Subcutaneous adipose tissue (tissue), 4 donors: Measurements from ENCODE around the gene ZNF503. TPM values are rescaled to one million over a fixed set of nuclear protein-coding genes. Genes with fewer than 3 reads are reported as not detected.

Experiments used
- total RNA-seq, 4 donors: library from RNA; depleted of rRNA; stranded (reverse); fragments of >200 nt; gene quantifications; one replicate each; pipeline ENCODE4 v1.1.0, GENCODE V29; 2016
- TF ChIP-seq, protein P1 (sequence below): fragments of 450-650 bp; IDR thresholded peaks from one replicate; pipeline ENCODE4 v1.5.1; 2016; ENCODE audit warnings: low read depth, mild to moderate bottlenecking, control low read depth, antibody characterized with exemption, moderate library complexity

The ZNF503 gene
- total RNA-seq, 4 donors from 2014 or later: 4.1 to 9.2 (median 7.1) TPM

DNA sequence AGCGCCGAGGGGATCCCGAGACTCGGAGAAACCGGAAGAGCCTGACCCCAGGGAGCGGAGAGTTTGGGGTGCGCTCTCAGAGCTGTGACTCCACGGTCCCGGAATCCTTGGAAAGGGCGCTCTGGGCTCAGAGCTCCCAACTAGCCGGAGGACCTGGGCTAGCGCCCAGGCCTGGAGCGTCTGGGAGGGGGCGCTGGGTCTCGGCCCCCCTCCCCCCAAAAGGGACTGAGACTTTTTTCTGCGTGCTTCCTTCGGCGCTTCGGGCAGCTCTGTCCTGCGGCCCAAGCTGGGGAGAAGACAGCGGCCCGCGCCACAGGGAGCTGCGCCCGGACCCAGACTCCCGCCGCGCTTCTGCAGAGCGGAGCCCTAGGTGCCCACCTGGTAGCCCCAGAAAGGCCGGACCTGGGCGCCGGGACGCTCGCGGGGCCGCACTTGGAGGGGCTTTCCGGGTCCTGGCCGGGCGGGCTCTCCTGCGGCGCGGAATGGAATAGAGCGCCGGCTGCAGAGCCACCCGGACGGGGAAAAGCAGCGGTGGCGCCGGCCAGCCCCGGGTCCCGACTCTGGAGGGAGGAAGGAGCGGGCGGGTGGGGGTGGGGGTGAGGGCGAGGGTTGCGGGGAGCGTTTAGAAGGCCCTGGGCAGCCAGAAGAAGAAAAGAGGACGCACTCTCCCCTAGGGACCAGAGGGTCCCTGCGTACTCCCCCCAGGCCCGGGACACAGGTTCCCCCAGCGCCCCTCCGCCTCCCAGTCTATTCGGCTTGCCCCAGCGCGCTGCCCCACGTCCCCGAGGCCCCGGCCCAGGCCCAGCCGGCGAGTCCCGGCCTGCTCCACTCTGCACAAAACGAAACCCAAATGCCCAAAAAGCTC, 4.7 kb downstream of the ZNF503 start:
- TF ChIP-seq, protein P1, sequence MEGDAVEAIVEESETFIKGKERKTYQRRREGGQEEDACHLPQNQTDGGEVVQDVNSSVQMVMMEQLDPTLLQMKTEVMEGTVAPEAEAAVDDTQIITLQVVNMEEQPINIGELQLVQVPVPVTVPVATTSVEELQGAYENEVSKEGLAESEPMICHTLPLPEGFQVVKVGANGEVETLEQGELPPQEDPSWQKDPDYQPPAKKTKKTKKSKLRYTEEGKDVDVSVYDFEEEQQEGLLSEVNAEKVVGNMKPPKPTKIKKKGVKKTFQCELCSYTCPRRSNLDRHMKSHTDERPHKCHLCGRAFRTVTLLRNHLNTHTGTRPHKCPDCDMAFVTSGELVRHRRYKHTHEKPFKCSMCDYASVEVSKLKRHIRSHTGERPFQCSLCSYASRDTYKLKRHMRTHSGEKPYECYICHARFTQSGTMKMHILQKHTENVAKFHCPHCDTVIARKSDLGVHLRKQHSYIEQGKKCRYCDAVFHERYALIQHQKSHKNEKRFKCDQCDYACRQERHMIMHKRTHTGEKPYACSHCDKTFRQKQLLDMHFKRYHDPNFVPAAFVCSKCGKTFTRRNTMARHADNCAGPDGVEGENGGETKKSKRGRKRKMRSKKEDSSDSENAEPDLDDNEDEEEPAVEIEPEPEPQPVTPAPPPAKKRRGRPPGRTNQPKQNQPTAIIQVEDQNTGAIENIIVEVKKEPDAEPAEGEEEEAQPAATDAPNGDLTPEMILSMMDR: no peak

GRCh38 chr10:75395932-75396630, 5.5 kb downstream of the ZNF503 start:
- TF ChIP-seq, protein P1: no peak

- TF ChIP-seq, protein P1: no peak
These were observed 6.3 kb downstream of the ZNF503 start for GRCh38 chr10:75395066-75395931.

- TF ChIP-seq, protein P1: no peak
These were observed 7.3 kb downstream of the ZNF503 start for GRCh38 chr10:75394221-75394620.

GRCh38 chr10:75392744-75393143, 8.8 kb downstream of the ZNF503 start:
- TF ChIP-seq, protein P1: no peak

DNA sequence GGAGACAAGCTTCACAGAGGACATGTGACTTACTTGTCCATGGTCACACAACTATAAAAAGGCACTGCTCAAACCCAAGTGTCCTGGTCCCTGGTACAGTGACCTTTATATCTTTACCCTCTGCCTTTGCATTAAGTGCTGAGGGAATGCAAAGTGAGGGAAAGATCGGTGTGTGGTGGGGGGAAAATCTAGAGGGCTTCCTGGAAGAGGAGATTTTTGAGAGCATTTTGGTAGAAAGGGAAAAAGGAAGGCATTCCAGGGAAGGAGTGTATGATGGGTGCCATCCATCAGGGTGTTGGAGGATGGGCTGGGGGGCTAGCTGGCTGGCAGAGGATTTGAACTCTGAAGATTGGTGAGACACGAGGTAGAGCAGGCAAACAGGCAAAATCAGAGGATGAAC, 9.3 kb downstream of the ZNF503 start:
- TF ChIP-seq, protein P1: no peak
